Ishikawa (cell line): ENCODE measurements around the gene L3MBTL1.

Source experiments
- CEBPB ChIP-seq: IDR thresholded peaks from 2 replicates; pipeline ENCODE4 v1.6.1; 2012
- EGR1 ChIP-seq: IDR thresholded peaks from 2 replicates; pipeline ENCODE4 v1.6.1; 2012
- EP300 ChIP-seq: IDR thresholded peaks from 2 replicates; pipeline ENCODE4 v1.6.1; 2012; ENCODE audit warnings: borderline replicate concordance
- FOXM1 ChIP-seq: IDR thresholded peaks from 2 replicates; pipeline ENCODE4 v1.6.1; 2012; ENCODE audit warnings: low read depth, borderline replicate concordance
- MAX ChIP-seq: IDR thresholded peaks from 2 replicates; pipeline ENCODE4 v1.6.1; 2012
- NFIC ChIP-seq: IDR thresholded peaks from 2 replicates; pipeline ENCODE4 v1.6.1; 2012
- RAD21 ChIP-seq: IDR thresholded peaks from 2 replicates; pipeline ENCODE4 v1.6.1; 2012; ENCODE audit warnings: low read depth
- REST ChIP-seq: IDR thresholded peaks from 2 replicates; pipeline ENCODE4 v1.6.1; 2012; ENCODE audit warnings: low read depth, mild to moderate bottlenecking
- TAF1 ChIP-seq: IDR thresholded peaks from 2 replicates; pipeline ENCODE4 v1.6.1; 2012; ENCODE audit warnings: low read depth, mild to moderate bottlenecking
- TCF12 ChIP-seq: IDR thresholded peaks from 2 replicates; pipeline ENCODE4 v1.6.1; 2012; ENCODE audit warnings: low read depth
- TEAD4 ChIP-seq: IDR thresholded peaks from 2 replicates; pipeline ENCODE4 v1.6.1; 2012
- USF1 ChIP-seq: IDR thresholded peaks from 2 replicates; pipeline ENCODE4 v1.6.1; 2012
- YY1 ChIP-seq: IDR thresholded peaks from 2 replicates; pipeline ENCODE4 v1.6.1; 2012; ENCODE audit warnings: low read depth
- ZBTB7A ChIP-seq: IDR thresholded peaks from 2 replicates; pipeline ENCODE4 v1.6.1; 2012; ENCODE audit warnings: low read depth

GRCh38 chr20:43463527-43464218 lies 43.8 kb upstream of the L3MBTL1 start:
- TF ChIP-seq FOXM1 (no peak), RAD21 (no peak), USF1 (no peak), YY1 (no peak), MAX (no peak), ZBTB7A (no peak), NFIC (no peak), EP300 (no peak), TAF1 (no peak), REST (no peak), CEBPB (no peak), TCF12 (no peak), EGR1 (no peak), TEAD4 (no peak)
